B cell (primary cell): ENCODE data around the gene TRPM1. TPM values are rescaled to one million over a fixed set of nuclear protein-coding genes. Genes with fewer than 3 reads are reported as not detected.

Experiments used
- ATAC-seq: fragments of 200-7000 bp; cut with Tn5 transposase; one replicate; pipeline ENCODE4 v1.10.0; 2021; ENCODE audit warnings: low read depth, mild to moderate bottlenecking, moderate number of reproducible peaks, moderate library complexity
- CTCF ChIA-PET: fragments of 350-600 bp; sonication (Branson Sonifier 250); formaldehyde crosslinking; loops from one replicate; lab custom pipeline; 2021; ENCODE audit warnings: antibody characterized with exemption, inconsistent platforms; lab: Charles Lee
- POLR2A ChIA-PET: fragments of 350-600 bp; sonication (Branson Sonifier 250); formaldehyde crosslinking; loops from one replicate; lab custom pipeline; 2021; ENCODE audit warnings: antibody characterized with exemption; lab: Charles Lee
- DNase-seq: peaks from one replicate; pipeline ENCODE4 v3.0.0; 2013
- H2AFZ ChIP-seq: 2 replicates; pipeline ENCODE4 v1.6.1; 2012; ENCODE audit warnings: mild to moderate bottlenecking, low read depth, low read length; ENCODE audit not compliant: insufficient read depth, poor library complexity, severe bottlenecking
- H3K27ac ChIP-seq, 2 donors: 1 replicate in 1 of 2; 2 replicates in 1 of 2; pipeline ENCODE4 v1.5.1; 2012 to 2013; ENCODE audit warnings: low read length in 2 of 2, mild to moderate bottlenecking in 2 of 2, moderate library complexity in 1 of 2
- H3K27me3 ChIP-seq, 4 experiments: fragments of 200-600 bp in 1 of 4; sonication (generic) in 1 of 4; replicated peaks in 1 of 4; 1 replicate in 2 of 4; 2 replicates in 2 of 4; pipeline versions ENCODE4 v1.6.1 to v1.7.0; 2013 to 2016; ENCODE audit warnings: low read length in 3 of 4, mild to moderate bottlenecking in 2 of 4, mixed read lengths in 1 of 4, moderate library complexity in 1 of 4; ENCODE audit not compliant: insufficient read depth in 4 of 4, control insufficient read depth in 3 of 4; ENCODE audit errors: control extremely low read depth in 1 of 4
- H3K36me3 ChIP-seq, 2 experiments: replicated peaks in 1 of 2; 1 replicate in 1 of 2; 2 replicates in 1 of 2; pipeline versions ENCODE4 v1.6.1 to v1.7.1; 2013; ENCODE audit warnings: low read length in 1 of 2; ENCODE audit not compliant: insufficient read depth in 2 of 2, control insufficient read depth in 1 of 2; ENCODE audit errors: control extremely low read depth in 1 of 2, extremely low read depth in 1 of 2
- H3K4me1 ChIP-seq, 2 donors: fragments of 200-600 bp in 1 of 2; sonication (generic) in 1 of 2; 1 replicate in 1 of 2; 2 replicates in 1 of 2; pipeline versions ENCODE4 v1.5.1 to v1.6.1; 2013 to 2017; ENCODE audit warnings: low read length in 2 of 2; ENCODE audit not compliant: control insufficient read depth in 2 of 2, insufficient read depth in 2 of 2
- H3K4me2 ChIP-seq: replicated peaks from 2 replicates; pipeline ENCODE3; 2012; ENCODE audit warnings: mild to moderate bottlenecking, low read depth, low read length; ENCODE audit not compliant: poor library complexity, severe bottlenecking
- H3K4me3 ChIP-seq, 5 experiments: fragments of 200-600 bp in 1 of 5; sonication (generic) in 1 of 5; 1 replicate in 3 of 5; 2 replicates in 2 of 5; pipeline versions ENCODE4 v1.5.1 to v1.7.0; 2011 to 2016; ENCODE audit warnings: low read length in 4 of 5, mild to moderate bottlenecking in 4 of 5, low read depth in 2 of 5, control low read depth in 1 of 5, moderate library complexity in 1 of 5; ENCODE audit not compliant: insufficient read depth in 1 of 5; ENCODE audit errors: control extremely low read depth in 1 of 5, extremely low read depth in 1 of 5
- H3K79me2 ChIP-seq: fragments of 200-600 bp; sonication (generic); one replicate; pipeline ENCODE4 v1.6.0; 2016; ENCODE audit warnings: low read length; ENCODE audit not compliant: control insufficient read depth, insufficient read depth
- H3K9ac ChIP-seq: fragments of 200-600 bp; sonication (generic); 2 replicates; pipeline ENCODE4 v1.6.1; 2017; ENCODE audit warnings: mild to moderate bottlenecking, low read length, moderate library complexity
- H3K9me3 ChIP-seq, 3 donors: one replicate each; pipeline versions ENCODE4 v1.6.1 to v1.7.1; 2013; ENCODE audit warnings: low read length in 2 of 3; ENCODE audit not compliant: control insufficient read depth in 2 of 3, insufficient read depth in 1 of 3; ENCODE audit errors: control extremely low read depth in 1 of 3
- H4K20me1 ChIP-seq: 2 replicates; pipeline ENCODE4 v1.6.0; 2012; ENCODE audit warnings: mild to moderate bottlenecking, low read length; ENCODE audit not compliant: insufficient read depth, control insufficient read depth, poor library complexity, severe bottlenecking
- H3K27ac Mint-ChIP-seq: one replicate; pipeline ENCODE4 v1.8.0; 2021; ENCODE audit warnings: mixed read lengths
- H3K27me3 Mint-ChIP-seq: one replicate; pipeline ENCODE4 v1.8.0; 2021; ENCODE audit warnings: mixed read lengths
- H3K4me1 Mint-ChIP-seq: one replicate; pipeline ENCODE4 v1.8.0; 2021; ENCODE audit warnings: mixed read lengths
- H3K4me3 Mint-ChIP-seq: one replicate; pipeline ENCODE4 v1.8.0; 2021; ENCODE audit warnings: mixed read lengths
- H3K9me3 Mint-ChIP-seq: one replicate; pipeline ENCODE4 v1.8.0; 2022; ENCODE audit warnings: mixed read lengths; ENCODE audit not compliant: insufficient read depth
- EZH2 ChIP-seq: IDR thresholded peaks from 2 replicates; pipeline ENCODE4 v1.6.1; 2012; ENCODE audit warnings: borderline replicate concordance, low read depth, mild to moderate bottlenecking, moderate library complexity, low read length; ENCODE audit not compliant: insufficient read depth, poor library complexity, severe bottlenecking
- WGBS: methylation state at CpG from one replicate; pipeline ENCODE4 v1.1.5; 2013; ENCODE audit warnings: missing lambda C conversion rate; ENCODE audit not compliant: insufficient coverage; 5-methylcytosine and 5-hydroxymethylcytosine counted together
- intact Hi-C: fragments of 100-400 bp; cut with micrococcal nuclease; formaldehyde crosslinking; loops from one replicate; pipeline ENCODE4 v1.10.0; 2022
- polyA plus RNA-seq: library from polyadenylated mRNA; depleted of rRNA; stranded (reverse); fragments of >200 nt; gene quantifications from 2 replicates; pipeline ENCODE4 v1.2.3, GENCODE V29; 2012
- total RNA-seq, 2 donors: library from RNA; stranded (reverse); fragments of 120-200 nt in 1 of 2; gene quantifications; 1 replicate in 1 of 2; 2 replicates in 1 of 2; pipeline versions ENCODE4 v1.2.3 to v1.2.4, GENCODE V29; 2013 to 2022
- TF ChIP-seq, protein P1 (sequence below): fragments of 200-600 bp; IDR thresholded peaks from one replicate; pipeline ENCODE4 v1.8.0; 2022; ENCODE audit warnings: antibody characterized with exemption, mild to moderate bottlenecking

TRPM1 gene
- total and polyA plus RNA-seq, 2 donors (not counting 1 experiment from before 2014, with no cell fraction given), result 0.07 TPM; not detected in 1

DNA sequence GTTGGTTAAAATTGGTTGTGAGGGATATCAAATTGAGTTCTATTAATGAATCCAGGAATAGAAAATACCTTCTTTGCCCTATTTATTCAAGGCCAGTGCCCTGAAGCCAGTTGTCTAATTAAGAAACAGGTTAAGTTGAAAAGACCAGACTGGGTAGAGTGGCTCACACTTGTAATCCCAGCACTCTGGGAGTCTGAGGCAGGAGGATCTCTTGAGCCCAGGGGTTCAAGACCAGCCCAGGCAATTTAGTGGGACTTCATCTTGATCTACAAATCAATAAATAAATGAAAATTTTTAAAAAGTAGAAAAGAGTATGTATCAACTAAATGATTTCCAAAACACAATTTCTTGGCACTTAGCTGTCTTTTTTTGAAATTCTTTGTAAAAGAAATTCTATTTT, 40.3 kb upstream of the TRPM1 start:
- TF ChIP-seq, protein P1, sequence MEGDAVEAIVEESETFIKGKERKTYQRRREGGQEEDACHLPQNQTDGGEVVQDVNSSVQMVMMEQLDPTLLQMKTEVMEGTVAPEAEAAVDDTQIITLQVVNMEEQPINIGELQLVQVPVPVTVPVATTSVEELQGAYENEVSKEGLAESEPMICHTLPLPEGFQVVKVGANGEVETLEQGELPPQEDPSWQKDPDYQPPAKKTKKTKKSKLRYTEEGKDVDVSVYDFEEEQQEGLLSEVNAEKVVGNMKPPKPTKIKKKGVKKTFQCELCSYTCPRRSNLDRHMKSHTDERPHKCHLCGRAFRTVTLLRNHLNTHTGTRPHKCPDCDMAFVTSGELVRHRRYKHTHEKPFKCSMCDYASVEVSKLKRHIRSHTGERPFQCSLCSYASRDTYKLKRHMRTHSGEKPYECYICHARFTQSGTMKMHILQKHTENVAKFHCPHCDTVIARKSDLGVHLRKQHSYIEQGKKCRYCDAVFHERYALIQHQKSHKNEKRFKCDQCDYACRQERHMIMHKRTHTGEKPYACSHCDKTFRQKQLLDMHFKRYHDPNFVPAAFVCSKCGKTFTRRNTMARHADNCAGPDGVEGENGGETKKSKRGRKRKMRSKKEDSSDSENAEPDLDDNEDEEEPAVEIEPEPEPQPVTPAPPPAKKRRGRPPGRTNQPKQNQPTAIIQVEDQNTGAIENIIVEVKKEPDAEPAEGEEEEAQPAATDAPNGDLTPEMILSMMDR, result no peak
- TF ChIP-seq EZH2, result no peak
- Histone ChIP-seq H3K4me1 (no peaks in the 10 kb centered on the region), H3K36me3 (no peaks in the 10 kb centered on the region), H3K27ac (no peak overlapping the region), H3K27me3 (no peaks in the 10 kb centered on the region), H3K4me3 (no peak overlapping the region), H3K79me2 (no peaks in the 10 kb centered on the region), H3K9ac (no peak overlapping the region), H2AFZ (no peak overlapping the region), H3K9me3 (no peaks in the 10 kb centered on the region), H4K20me1 (no peaks in the 10 kb centered on the region), H3K4me2 (no peak overlapping the region)
- Mint-ChIP-seq H3K4me1 (no peaks in the 10 kb centered on the region), H3K4me3 (no peak overlapping the region), H3K9me3 (no peaks in the 10 kb centered on the region), H3K27ac (no peak overlapping the region), H3K27me3 (no peaks in the 10 kb centered on the region)
- DNase-seq (no peak), ATAC-seq (no peak)
- CTCF ChIA-PET, result no interaction called here
- POLR2A ChIA-PET, result no interaction called here
- intact Hi-C loops, result no loop called here

DNA sequence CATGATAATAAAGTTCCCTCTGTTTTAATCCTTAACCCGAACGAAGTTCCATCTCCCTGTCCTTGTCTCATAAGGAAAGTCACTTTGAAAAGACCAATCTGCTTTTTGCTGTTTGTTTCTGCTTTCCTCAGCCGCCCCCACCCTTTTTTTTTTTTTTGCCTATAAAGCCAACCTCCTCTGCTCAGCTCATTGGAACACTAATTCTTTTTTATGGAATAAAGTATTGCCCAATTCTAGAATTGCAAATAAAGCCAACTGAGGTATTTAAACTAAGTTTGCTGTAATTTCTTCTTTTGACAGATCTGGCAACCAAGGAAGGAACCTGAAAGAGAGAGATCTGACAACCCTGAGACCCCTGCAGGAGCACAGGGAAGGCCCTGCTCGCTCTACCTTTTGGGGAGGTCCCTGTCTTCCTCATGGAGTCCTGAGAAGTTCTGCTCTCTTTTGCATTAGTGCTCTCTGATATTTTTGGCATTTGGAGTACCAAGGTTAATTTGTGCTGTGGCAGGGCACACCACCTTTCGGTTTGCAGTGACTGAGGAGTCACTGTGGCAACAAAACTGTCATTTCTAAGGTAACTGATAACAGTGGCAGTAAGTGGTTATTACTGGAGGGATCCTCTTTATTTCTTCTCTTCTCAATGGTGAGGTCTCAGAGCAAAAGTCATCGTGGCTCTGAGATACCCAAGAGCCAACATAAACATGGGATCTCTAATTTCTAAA, 35.2 kb upstream of the TRPM1 start:
- no peak overlapping the region for H3K27ac ChIP-seq
- no peak overlapping the region for H3K9ac ChIP-seq
- no peaks in the 10 kb centered on the region for H4K20me1 ChIP-seq
- DNase-seq (no peak), ATAC-seq (no peak)
- Mint-ChIP-seq H3K9me3 (no peaks in the 10 kb centered on the region), H3K4me3 (no peak overlapping the region), H3K27ac (no peak overlapping the region), H3K27me3 (no peaks in the 10 kb centered on the region), H3K4me1 (no peaks in the 10 kb centered on the region)
- no peaks in the 10 kb centered on the region for H3K36me3 ChIP-seq
- H2AFZ ChIP-seq, result no peak overlapping the region
- H3K79me2 ChIP-seq, result no peaks in the 10 kb centered on the region
- H3K27me3 ChIP-seq, result no peaks in the 10 kb centered on the region
- no peak overlapping the region for H3K4me2 ChIP-seq
- ChIA-PET CTCF (interaction anchor here (1.2 kb wide), 1 partner anchor 7 kb away, joined by 4 read pairs; no protein-coding TSS in a partner anchor), POLR2A (no interaction called here)
- intact Hi-C loops, result no loop called here
- WGBS, result 73% methylated on average over 3 of the region's 6 CpGs
- peaks cover 0 to 8% (median 1%) of the 10 kb centered on the region in 3 donors for H3K9me3 ChIP-seq
- H3K4me3 ChIP-seq, result no peak overlapping the region
- no peaks in the 10 kb centered on the region for H3K4me1 ChIP-seq
- no peak for TF ChIP-seq EZH2
- TF ChIP-seq, protein P1, result no peak
